Psoas muscle (tissue), 8 donors: ENCODE data around the gene PCNX2. TPM values are rescaled to one million over a fixed set of nuclear protein-coding genes. Genes with fewer than 3 reads are reported as not detected.

Source experiments
- ATAC-seq, 4 donors: fragments of 200-7000 bp; cut with Tn5 transposase; one replicate each; pipeline ENCODE4 v1.9.1; 2020; ENCODE audit warnings: moderate library complexity in 3 of 4, mild to moderate bottlenecking in 2 of 4
- DNase-seq, 2 donors: peaks; one replicate each; pipeline ENCODE4 v3.0.0-alpha.2; 2020
- H3K27ac ChIP-seq: fragments of 200-600 bp; one replicate; pipeline ENCODE4 v1.8.0; 2022
- H3K27me3 ChIP-seq, 3 donors: fragments of 200-600 bp in 1 of 3; one replicate each; pipeline versions ENCODE4 v1.6.1 to v1.8.0; 2013 to 2022; ENCODE audit warnings: low read length in 2 of 3, mild to moderate bottlenecking in 2 of 3, moderate library complexity in 1 of 3; ENCODE audit not compliant: insufficient read depth in 3 of 3
- H3K36me3 ChIP-seq, 2 donors: fragments of 200-600 bp in 1 of 2; one replicate each; pipeline versions ENCODE4 v1.6.1 to v1.8.0; 2013 to 2022; ENCODE audit warnings: low read depth in 1 of 2, mild to moderate bottlenecking in 1 of 2, moderate library complexity in 1 of 2; ENCODE audit not compliant: insufficient read depth in 1 of 2
- H3K4me1 ChIP-seq: fragments of 200-600 bp; one replicate; pipeline ENCODE4 v1.8.0; 2022
- H3K4me3 ChIP-seq: fragments of 200-600 bp; one replicate; pipeline ENCODE4 v1.8.0; 2022; ENCODE audit warnings: mild to moderate bottlenecking
- H3K9me3 ChIP-seq: fragments of 200-600 bp; one replicate; pipeline ENCODE4 v1.8.0; 2022
- CTCF ChIP-seq: fragments of 200-600 bp; IDR thresholded peaks from one replicate; pipeline ENCODE4 v1.8.0; 2022; ENCODE audit warnings: antibody characterized with exemption
- WGBS, 3 donors: extraction: QIAGEN DNeasy Blood & Tissue Kit; methylation state at CpG; one replicate each; pipeline versions ENCODE4 v1.1.6 to v1.1.7; 2013; 5-methylcytosine and 5-hydroxymethylcytosine counted together
- intact Hi-C, 2 donors: fragments of 100-400 bp; cut with DNase I; formaldehyde crosslinking; loops; one replicate each; pipeline versions ENCODE4 v1.11.0 to v1.14.2; 2022
- polyA plus RNA-seq, 3 donors: library from polyadenylated mRNA; stranded (reverse); fragments of 200-250 nt; gene quantifications; one replicate each; pipeline ENCODE4 v1.2.3, GENCODE V29; 2013
- total RNA-seq, 4 donors: library from RNA; stranded (reverse); fragmentation: NEBNext Ultra II Directional in 2 of 4; extraction: Animal tissue kit (Norgen Biotek cat#: 25700) in 2 of 4; gene quantifications; one replicate each; pipeline versions ENCODE4 v1.2.1 to v1.2.4, GENCODE V29; 2021 to 2023
- donor health status: healthy with polysubstance abuse.
- donor health status: DM: no; HTN: no; CAD: no; lungs with moderate emphysema.
- donor health status: Bipolar disorder and iron deficiency.
- donor health status: healthy.
- donor health status: DM: yes; HTN: yes; CAD: no.
- donor health status: DM: no; HTN: no; CAD: no.
- donor health status: DM: no; HTN: no; CAD: no.
- donor health status: DM: yes; HTN: yes; CAD: no.

Gene PCNX2
- total and polyA plus RNA-seq, 7 donors: 0.16 to 1.1 (median 0.54) TPM

GRCh38 chr1:232978091-232978634 lies 317.4 kb downstream of the PCNX2 start:
- H3K27ac ChIP-seq: no peak overlapping the region
- 61 to 74% (median 62%) methylated on average over 8 of the region's 8 CpGs for WGBS, 3 donors
- peaks cover 0 to 62% of the 10 kb centered on the region in 2 donors for H3K36me3 ChIP-seq
- intact Hi-C loops: no loop called here
- no peak for DNase-seq
- no peaks in the 10 kb centered on the region for H3K27me3 ChIP-seq
- no peak for TF ChIP-seq CTCF
- peaks cover 8% of the 10 kb centered on the region for H3K4me1 ChIP-seq
- peaks cover 4% of the 10 kb centered on the region for H3K9me3 ChIP-seq
- ATAC-seq: no peak
- no peak overlapping the region for H3K4me3 ChIP-seq

- no peaks in the 10 kb centered on the region for H3K27me3 ChIP-seq
- no peak overlapping the region for H3K4me3 ChIP-seq
- H3K36me3 ChIP-seq: peaks cover 2 to 87% of the 10 kb centered on the region in 2 donors
- H3K27ac ChIP-seq: no peak overlapping the region
- H3K4me1 ChIP-seq: no peaks in the 10 kb centered on the region
- intact Hi-C loops: no loop called here
- ATAC-seq: peak in 1 of 4 donors; percentile 49
- 88 to 97% (median 96%) methylated on average over 3 of the region's 3 CpGs for WGBS, 3 donors
- no peak for DNase-seq
- no peak for TF ChIP-seq CTCF
- H3K9me3 ChIP-seq: peaks cover 4% of the 10 kb centered on the region
These were observed 320.6 kb downstream of the PCNX2 start for GRCh38 chr1:232974971-232975370.

GRCh38 chr1:232973652-232974611 lies 321.6 kb downstream of the PCNX2 start:
- peaks cover 5% of the 10 kb centered on the region for H3K4me1 ChIP-seq
- TF ChIP-seq CTCF: no peak
- H3K9me3 ChIP-seq: peaks cover 4% of the 10 kb centered on the region
- 84 to 90% (median 85%) methylated on average over 2 of the region's 2 CpGs for WGBS, 3 donors
- DNase-seq (no peak), ATAC-seq (no peak)
- H3K27ac ChIP-seq: no peak overlapping the region
- no peaks in the 10 kb centered on the region for H3K27me3 ChIP-seq
- intact Hi-C loops: no loop called here
- H3K36me3 ChIP-seq: peaks cover 2 to 82% of the 10 kb centered on the region in 2 donors
- H3K4me3 ChIP-seq: no peak overlapping the region

- peaks cover 26% of the 10 kb centered on the region for H3K4me1 ChIP-seq
- intact Hi-C loops: no loop called here
- 73 to 88% (median 86%) methylated on average over 4 of the region's 4 CpGs for WGBS, 3 donors
These were observed 325.0 kb downstream of the PCNX2 start for GRCh38 chr1:232970508-232970907.

More at GRCh38 chr1:232970508-232970907, 325.0 kb downstream of the PCNX2 start:
- peaks cover 4% of the 10 kb centered on the region for H3K9me3 ChIP-seq
- no peaks in the 10 kb centered on the region for H3K27me3 ChIP-seq
- no peak overlapping the region for H3K27ac ChIP-seq
- H3K36me3 ChIP-seq: peaks cover 2 to 48% of the 10 kb centered on the region in 2 donors
- no peak for ATAC-seq
- H3K4me3 ChIP-seq: no peak overlapping the region
- TF ChIP-seq CTCF: no peak
- DNase-seq: no peak
